Hepatocyte (in vitro differentiated cells): ENCODE measurements around the gene HEMK1. TPM values are rescaled to one million over a fixed set of nuclear protein-coding genes. Genes with fewer than 3 reads are reported as not detected.

ENCODE experiments used
- DNase-seq: peaks from one replicate; pipeline ENCODE4 v3.0.0-alpha.2; 2016; ENCODE audit warnings: low spot score
- H2AFZ ChIP-seq: fragments of 200-600 bp; sonication (generic); 2 replicates; pipeline ENCODE4 v1.6.0; 2016; ENCODE audit warnings: antibody characterized with exemption, mild to moderate bottlenecking
- H3K27ac ChIP-seq: fragments of 200-600 bp; sonication (generic); 2 replicates; pipeline ENCODE4 v1.5.1; 2016; ENCODE audit warnings: mild to moderate bottlenecking
- H3K27me3 ChIP-seq: fragments of 200-600 bp; sonication (generic); 2 replicates; pipeline ENCODE4 v1.6.1; 2016
- H3K36me3 ChIP-seq: fragments of 200-600 bp; sonication (generic); replicated peaks from 2 replicates; pipeline ENCODE4 v1.5.1; 2016; ENCODE audit warnings: low read depth; ENCODE audit not compliant: insufficient read depth
- H3K4me1 ChIP-seq: fragments of 200-600 bp; sonication (generic); 2 replicates; pipeline ENCODE4 v1.5.1; 2016; ENCODE audit warnings: mild to moderate bottlenecking, moderate library complexity; ENCODE audit not compliant: insufficient read depth
- H3K4me2 ChIP-seq: fragments of 200-600 bp; sonication (generic); 2 replicates; pipeline ENCODE4 v1.6.0; 2016
- H3K4me3 ChIP-seq: fragments of 200-600 bp; sonication (generic); 2 replicates; pipeline ENCODE4 v1.5.1; 2016; ENCODE audit warnings: mild to moderate bottlenecking
- H3K79me2 ChIP-seq: fragments of 200-600 bp; sonication (generic); 2 replicates; pipeline ENCODE4 v1.6.0; 2017; ENCODE audit warnings: mild to moderate bottlenecking
- H3K9me2 ChIP-seq: fragments of 200-600 bp; sonication (generic); replicated peaks from 2 replicates; pipeline ENCODE4 v1.6.0; 2017; ENCODE audit warnings: mild to moderate bottlenecking; ENCODE audit not compliant: insufficient read depth
- H3K9me3 ChIP-seq: fragments of 200-600 bp; sonication (generic); 2 replicates; pipeline ENCODE4 v1.5.1; 2016; ENCODE audit warnings: low read depth, mild to moderate bottlenecking
- H4K20me1 ChIP-seq: fragments of 200-600 bp; sonication (generic); 2 replicates; pipeline ENCODE4 v1.6.0; 2016; ENCODE audit warnings: mild to moderate bottlenecking; ENCODE audit not compliant: insufficient read depth, poor library complexity, severe bottlenecking
- CTCF ChIP-seq: fragments of 200-600 bp; sonication (generic); IDR thresholded peaks from 2 replicates; pipeline ENCODE4 v1.5.1; 2016; ENCODE audit warnings: antibody characterized with exemption, mild to moderate bottlenecking; ENCODE audit not compliant: poor library complexity
- EZH2 ChIP-seq: fragments of 200-600 bp; sonication (generic); IDR thresholded peaks from 2 replicates; pipeline ENCODE4 v1.6.1; 2016; ENCODE audit warnings: antibody characterized with exemption, mild to moderate bottlenecking, borderline replicate concordance
- EZH2phosphoT487 ChIP-seq: fragments of 200-600 bp; sonication (generic); IDR thresholded peaks from one replicate; pipeline ENCODE4 v1.6.1; 2018; ENCODE audit warnings: antibody characterized with exemption, mild to moderate bottlenecking, low read depth, moderate library complexity; ENCODE audit not compliant: unreplicated experiment, severe bottlenecking
- WGBS: methylation state at CpG from one replicate; pipeline ENCODE4 v1.1.6; 2016; ENCODE audit warnings: low lambda C conversion rate; ENCODE audit errors: missing lambda C conversion rate; 5-methylcytosine and 5-hydroxymethylcytosine counted together
- polyA plus RNA-seq: library from polyadenylated mRNA; unstranded; fragments of >200 nt; fragmentation: Nextera tagmentation; extraction: Ambion mirVana; gene quantifications from 2 replicates; pipeline ENCODE4 v1.2.1, GENCODE V29; 2016
- total RNA-seq: library from RNA; depleted of rRNA; stranded (reverse); fragments of >200 nt; gene quantifications from 2 replicates; pipeline ENCODE4 v1.2.3, GENCODE V29; 2014

HEMK1 gene
- total and polyA plus RNA-seq, 2 experiments from 2014 or later = 18.6 to 27.2 TPM

- no peaks in the 10 kb centered on the region for H3K4me1 ChIP-seq
- TF ChIP-seq EZH2 (no peak), EZH2phosphoT487 (no peak), CTCF (no peak)
- DNase-seq = no peak
- no peaks in the 10 kb centered on the region for H3K36me3 ChIP-seq
- no peaks in the 10 kb centered on the region for H3K9me2 ChIP-seq
- no peaks in the 10 kb centered on the region for H3K79me2 ChIP-seq
- no peaks in the 10 kb centered on the region for H4K20me1 ChIP-seq
- no peaks in the 10 kb centered on the region for H3K9me3 ChIP-seq
- H3K27ac ChIP-seq = no peak overlapping the region
- no peak overlapping the region for H3K4me3 ChIP-seq
- no peak overlapping the region for H2AFZ ChIP-seq
- no peaks in the 10 kb centered on the region for H3K27me3 ChIP-seq
- H3K4me2 ChIP-seq = no peak overlapping the region
- 78% methylated on average over 9 of the region's 9 CpGs for WGBS
Measured at GRCh38 chr3:50582083-50582482, 12.8 kb downstream of the HEMK1 start.

- Histone ChIP-seq H3K9me2 (no peaks in the 10 kb centered on the region), H2AFZ (no peak overlapping the region), H3K27ac (peak overlapping the region; percentile 30), H3K27me3 (no peaks in the 10 kb centered on the region), H4K20me1 (no peaks in the 10 kb centered on the region), H3K4me2 (no peak overlapping the region), H3K4me1 (no peaks in the 10 kb centered on the region), H3K36me3 (no peaks in the 10 kb centered on the region), H3K9me3 (no peaks in the 10 kb centered on the region), H3K4me3 (no peak overlapping the region), H3K79me2 (no peaks in the 10 kb centered on the region)
- TF ChIP-seq CTCF (no peak), EZH2 (no peak), EZH2phosphoT487 (no peak)
- no peak for DNase-seq
- WGBS = 96% methylated on average over 6 of the region's 6 CpGs
Measured at GRCh38 chr3:50583897-50584296, 14.6 kb downstream of the HEMK1 start.

GRCh38 chr3:50584391-50584790 lies 15.1 kb downstream of the HEMK1 start:
- no peaks in the 10 kb centered on the region for H3K27me3 ChIP-seq
- H3K4me2 ChIP-seq = no peak overlapping the region
- no peak for DNase-seq
- WGBS = 52% methylated on average over 2 of the region's 2 CpGs
- peak overlapping the region; percentile 30 for H3K27ac ChIP-seq
- no peaks in the 10 kb centered on the region for H3K9me3 ChIP-seq
- H2AFZ ChIP-seq = no peak overlapping the region
- no peaks in the 10 kb centered on the region for H3K9me2 ChIP-seq
- no peaks in the 10 kb centered on the region for H3K36me3 ChIP-seq
- H3K4me3 ChIP-seq = no peak overlapping the region
- no peaks in the 10 kb centered on the region for H3K79me2 ChIP-seq
- no peaks in the 10 kb centered on the region for H4K20me1 ChIP-seq
- TF ChIP-seq EZH2phosphoT487 = no peak
- TF ChIP-seq CTCF = no peak
- TF ChIP-seq EZH2 = no peak
- H3K4me1 ChIP-seq = peaks cover 4% of the 10 kb centered on the region
